ENCODE results near the gene ITGAV. TPM values are rescaled to one million over a fixed set of nuclear protein-coding genes. Genes with fewer than 3 reads are reported as not detected.

The ITGAV gene
- 28.1 TPM for polyA plus RNA-seq (2012; ENCODE audit: insufficient read length, low read depth)

DNA sequence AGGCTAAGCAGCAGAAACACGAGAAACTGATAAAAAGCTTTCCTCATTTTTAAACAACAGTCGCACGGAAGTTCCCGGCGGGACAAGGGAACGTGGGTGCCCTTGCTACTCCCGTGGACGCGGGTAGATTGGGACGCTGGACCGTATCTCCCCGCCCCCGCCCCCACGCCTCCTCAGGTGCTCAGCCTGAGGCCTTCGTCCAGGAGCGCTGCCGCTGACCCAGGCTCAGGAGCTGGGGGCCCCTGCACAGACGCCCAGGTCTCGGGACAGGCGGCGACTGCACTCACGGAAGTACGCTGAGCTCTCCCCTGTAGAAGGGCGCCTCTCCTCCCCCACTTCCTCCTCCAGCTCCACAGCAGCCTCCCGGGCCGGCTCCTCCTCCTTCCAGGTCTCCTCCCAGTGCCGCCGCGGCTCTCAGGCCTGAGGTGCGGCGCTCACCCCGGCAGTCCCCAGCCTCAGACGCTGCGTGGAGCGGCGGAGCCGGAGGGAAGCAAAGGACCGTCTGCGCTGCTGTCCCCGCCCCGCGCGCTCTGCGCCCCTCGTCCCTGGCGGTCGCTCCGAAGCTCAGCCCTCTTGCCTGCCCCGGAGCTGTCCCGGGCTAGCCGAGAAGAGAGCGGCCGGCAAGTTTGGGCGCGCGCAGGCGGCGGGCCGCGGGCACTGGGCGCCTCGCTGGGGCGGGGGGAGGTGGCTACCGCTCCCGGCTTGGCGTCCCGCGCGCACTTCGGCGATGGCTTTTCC is at the start of gene ITGAV:
TSS of gene ITGAV (plus strand) at position 445 of the 738 bp plus-strand sequence. CDS start at position 728, 283 bp downstream.
- TF ChIP-seq TAF1 (IDR thresholded peaks at IDR 0.05; ENCODE audit: borderline replicate concordance, insufficient read depth, low read length): peak; percentile 82
- TF ChIP-seq, protein P1, sequence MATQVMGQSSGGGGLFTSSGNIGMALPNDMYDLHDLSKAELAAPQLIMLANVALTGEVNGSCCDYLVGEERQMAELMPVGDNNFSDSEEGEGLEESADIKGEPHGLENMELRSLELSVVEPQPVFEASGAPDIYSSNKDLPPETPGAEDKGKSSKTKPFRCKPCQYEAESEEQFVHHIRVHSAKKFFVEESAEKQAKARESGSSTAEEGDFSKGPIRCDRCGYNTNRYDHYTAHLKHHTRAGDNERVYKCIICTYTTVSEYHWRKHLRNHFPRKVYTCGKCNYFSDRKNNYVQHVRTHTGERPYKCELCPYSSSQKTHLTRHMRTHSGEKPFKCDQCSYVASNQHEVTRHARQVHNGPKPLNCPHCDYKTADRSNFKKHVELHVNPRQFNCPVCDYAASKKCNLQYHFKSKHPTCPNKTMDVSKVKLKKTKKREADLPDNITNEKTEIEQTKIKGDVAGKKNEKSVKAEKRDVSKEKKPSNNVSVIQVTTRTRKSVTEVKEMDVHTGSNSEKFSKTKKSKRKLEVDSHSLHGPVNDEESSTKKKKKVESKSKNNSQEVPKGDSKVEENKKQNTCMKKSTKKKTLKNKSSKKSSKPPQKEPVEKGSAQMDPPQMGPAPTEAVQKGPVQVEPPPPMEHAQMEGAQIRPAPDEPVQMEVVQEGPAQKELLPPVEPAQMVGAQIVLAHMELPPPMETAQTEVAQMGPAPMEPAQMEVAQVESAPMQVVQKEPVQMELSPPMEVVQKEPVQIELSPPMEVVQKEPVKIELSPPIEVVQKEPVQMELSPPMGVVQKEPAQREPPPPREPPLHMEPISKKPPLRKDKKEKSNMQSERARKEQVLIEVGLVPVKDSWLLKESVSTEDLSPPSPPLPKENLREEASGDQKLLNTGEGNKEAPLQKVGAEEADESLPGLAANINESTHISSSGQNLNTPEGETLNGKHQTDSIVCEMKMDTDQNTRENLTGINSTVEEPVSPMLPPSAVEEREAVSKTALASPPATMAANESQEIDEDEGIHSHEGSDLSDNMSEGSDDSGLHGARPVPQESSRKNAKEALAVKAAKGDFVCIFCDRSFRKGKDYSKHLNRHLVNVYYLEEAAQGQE (IDR thresholded peaks at IDR 0.05; ENCODE audit: insufficient read depth in 1 of 2, low read depth in 2 of 2, low read length in 2 of 2): peak in 1 of 2 experiments; percentile 53; a peak in 1 of 4 replicates
- TF ChIP-seq FOXP2 (optimal IDR thresholded peaks at IDR 0.05; ENCODE audit: borderline replicate concordance, extremely low read depth, extremely low read length, insufficient read depth): peak; percentile 66
- peak; percentile 86 for TF ChIP-seq POLR2AphosphoS5 (IDR thresholded peaks at IDR 0.05; ENCODE audit: low read depth, low read length)
- TF ChIP-seq SIN3A (IDR thresholded peaks at IDR 0.05; ENCODE audit: borderline replicate concordance, insufficient read depth, low read length): peak; percentile 43; the same call in 1 of the 2 replicates

DNA sequence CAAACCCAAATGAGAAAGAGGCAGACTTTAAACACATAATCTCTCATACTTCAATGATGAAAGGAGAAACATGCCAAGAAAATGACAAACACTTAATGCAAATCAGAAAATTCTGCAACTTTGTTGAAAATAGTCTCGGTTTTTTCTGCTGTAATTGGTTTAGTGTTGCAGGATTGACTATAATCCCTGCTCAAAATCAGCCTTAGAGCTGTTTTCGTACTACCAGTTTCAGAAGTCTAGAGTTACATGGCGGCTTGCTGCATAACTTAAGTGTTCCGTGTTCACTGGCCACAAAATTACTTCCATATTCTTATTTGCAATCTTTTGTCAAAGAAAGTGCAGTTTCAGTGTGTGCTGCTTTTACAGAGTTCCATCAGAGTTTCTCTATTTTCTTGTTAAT is 48.9 kb upstream of the ITGAV start:
- TF ChIP-seq TAF1 (IDR thresholded peaks at IDR 0.05; ENCODE audit: borderline replicate concordance, insufficient read depth, low read length) (no peak), POLR2AphosphoS5 (IDR thresholded peaks at IDR 0.05; ENCODE audit: low read depth, low read length) (no peak), FOXP2 (optimal IDR thresholded peaks at IDR 0.05; ENCODE audit: borderline replicate concordance, extremely low read depth, extremely low read length, insufficient read depth) (no peak), SIN3A (IDR thresholded peaks at IDR 0.05; ENCODE audit: borderline replicate concordance, insufficient read depth, low read length) (no peak)
- TF ChIP-seq, protein P1 (IDR thresholded peaks at IDR 0.05; ENCODE audit: insufficient read depth in 1 of 2, low read depth in 2 of 2, low read length in 2 of 2): no peak

DNA sequence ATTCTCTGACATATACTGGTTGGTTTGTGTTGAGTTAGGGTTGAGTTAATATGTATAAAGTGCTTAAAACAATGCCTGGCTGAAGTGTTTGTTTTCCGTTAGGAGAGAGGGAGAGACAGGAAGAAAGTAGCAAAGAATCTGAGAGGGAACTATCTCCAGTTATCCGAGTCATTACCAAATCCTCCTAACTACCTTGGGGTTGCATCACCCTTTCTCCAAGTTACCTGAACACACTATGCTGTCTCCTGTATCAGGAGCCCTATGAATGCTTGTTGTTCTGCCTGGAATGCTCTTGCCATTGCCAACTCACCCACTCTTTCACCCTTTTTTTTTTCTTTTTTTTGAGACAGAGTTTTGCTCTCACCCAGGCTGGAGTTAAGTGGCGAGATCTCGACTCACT is 47.9 kb upstream of the ITGAV start:
- TF ChIP-seq POLR2AphosphoS5 (IDR thresholded peaks at IDR 0.05; ENCODE audit: low read depth, low read length): no peak
- TF ChIP-seq SIN3A (IDR thresholded peaks at IDR 0.05; ENCODE audit: borderline replicate concordance, insufficient read depth, low read length): no peak
- no peak for TF ChIP-seq FOXP2 (optimal IDR thresholded peaks at IDR 0.05; ENCODE audit: borderline replicate concordance, extremely low read depth, extremely low read length, insufficient read depth)
- TF ChIP-seq, protein P1 (IDR thresholded peaks at IDR 0.05; ENCODE audit: insufficient read depth in 1 of 2, low read depth in 2 of 2, low read length in 2 of 2): no peak
- no peak for TF ChIP-seq TAF1 (IDR thresholded peaks at IDR 0.05; ENCODE audit: borderline replicate concordance, insufficient read depth, low read length)

DNA sequence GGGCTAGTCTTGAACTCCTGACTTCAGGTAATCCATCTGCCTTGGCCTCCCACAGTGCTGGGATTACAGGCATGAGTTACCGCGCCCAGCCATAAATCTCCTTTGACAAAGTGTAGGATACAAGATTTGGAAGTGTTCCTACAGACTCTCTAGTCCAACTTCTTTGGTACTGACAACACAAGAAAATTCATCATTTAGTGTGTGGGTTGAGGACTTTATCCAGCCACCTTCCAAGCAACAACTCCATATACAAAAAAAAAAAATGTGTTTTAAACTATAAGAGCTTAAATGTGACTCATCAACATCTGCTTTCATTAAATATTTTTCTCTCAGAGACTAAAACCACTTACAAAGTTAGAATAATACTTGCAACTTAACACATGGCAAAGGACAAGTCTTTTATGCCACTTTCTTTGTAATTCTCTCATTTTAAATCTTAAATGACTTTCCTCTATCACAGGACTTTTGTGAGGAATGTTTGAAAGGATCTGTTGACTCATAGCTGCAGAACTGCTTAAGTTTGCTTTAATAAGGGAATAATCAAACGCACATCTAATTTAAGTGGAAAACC is 46.2 kb upstream of the ITGAV start:
- TF ChIP-seq POLR2AphosphoS5 (IDR thresholded peaks at IDR 0.05; ENCODE audit: low read depth, low read length) (no peak), SIN3A (IDR thresholded peaks at IDR 0.05; ENCODE audit: borderline replicate concordance, insufficient read depth, low read length) (no peak), TAF1 (IDR thresholded peaks at IDR 0.05; ENCODE audit: borderline replicate concordance, insufficient read depth, low read length) (no peak), FOXP2 (optimal IDR thresholded peaks at IDR 0.05; ENCODE audit: borderline replicate concordance, extremely low read depth, extremely low read length, insufficient read depth) (no peak)
- TF ChIP-seq, protein P1 (IDR thresholded peaks at IDR 0.05; ENCODE audit: insufficient read depth in 1 of 2, low read depth in 2 of 2, low read length in 2 of 2): no peak

Measured in PFSK-1 (cell line).